Hepatic stellate cell (primary cell): ENCODE results near the gene VPS9D1.

Experiments
- DNase-seq: peaks from one replicate; pipeline ENCODE4 v3.0.0; 2011; ENCODE audit warnings: low spot score

Gene VPS9D1

GRCh38 chr16:89720813-89721545, at the start of gene VPS9D1, which contains the start of gene ZNF276:
Gene VPS9D1, minus strand, starts transcription at chr16:89720898. Its CDS starts 37 bp downstream, at chr16:89720861.
Gene ZNF276, plus strand, starts transcription at chr16:89721537. Its CDS starts 104 bp downstream, at chr16:89721641.
- peak; percentile 76 for DNase-seq

GRCh38 chr16:89770367-89770766, 49.7 kb upstream of the VPS9D1 start:
- no peak for DNase-seq

GRCh38 chr16:89765292-89765830, 44.7 kb upstream of the VPS9D1 start:
- no peak for DNase-seq

- no peak for DNase-seq
Measured at GRCh38 chr16:89764711-89765201, 44.1 kb upstream of the VPS9D1 start.

GRCh38 chr16:89761304-89761922, 40.7 kb upstream of the VPS9D1 start:
- no peak for DNase-seq

GRCh38 chr16:89759746-89760340, 39.1 kb upstream of the VPS9D1 start:
- DNase-seq = no peak

GRCh38 chr16:89749637-89750036, 28.9 kb upstream of the VPS9D1 start:
- DNase-seq = no peak

GRCh38 chr16:89748921-89749320, 28.2 kb upstream of the VPS9D1 start:
- no peak for DNase-seq

- no peak for DNase-seq
Measured at GRCh38 chr16:89748076-89748475, 27.4 kb upstream of the VPS9D1 start.

- DNase-seq = no peak
Measured at GRCh38 chr16:89746043-89746442, 25.3 kb upstream of the VPS9D1 start.

GRCh38 chr16:89744813-89745212, 24.1 kb upstream of the VPS9D1 start:
- DNase-seq = no peak

- no peak for DNase-seq
Measured at GRCh38 chr16:89742948-89743347, 22.2 kb upstream of the VPS9D1 start.

GRCh38 chr16:89741342-89742014, 20.8 kb upstream of the VPS9D1 start:
- no peak for DNase-seq

- DNase-seq = no peak
Measured at GRCh38 chr16:89739383-89739782, 18.7 kb upstream of the VPS9D1 start.

GRCh38 chr16:89738538-89739317, 18.0 kb upstream of the VPS9D1 start:
- no peak for DNase-seq

- DNase-seq = no peak
Measured at GRCh38 chr16:89738072-89738377, 17.3 kb upstream of the VPS9D1 start.

GRCh38 chr16:89737341-89738071, 16.8 kb upstream of the VPS9D1 start:
- no peak for DNase-seq

GRCh38 chr16:89736554-89736953, 15.9 kb upstream of the VPS9D1 start:
- no peak for DNase-seq

- no peak for DNase-seq
Measured at GRCh38 chr16:89733792-89734191, 13.1 kb upstream of the VPS9D1 start.

GRCh38 chr16:89733322-89733721, 12.6 kb upstream of the VPS9D1 start:
- no peak for DNase-seq

- DNase-seq = no peak
Measured at GRCh38 chr16:89732918-89733242, 12.2 kb upstream of the VPS9D1 start.
